ENCODE results near the gene SPATA31D1.
"Not testable (repeated sequence)": the region's sequence is repeated elsewhere in the genome, so short reads cannot be mapped to it uniquely, and the experiment has no call there.

The SPATA31D1 gene

DNA sequence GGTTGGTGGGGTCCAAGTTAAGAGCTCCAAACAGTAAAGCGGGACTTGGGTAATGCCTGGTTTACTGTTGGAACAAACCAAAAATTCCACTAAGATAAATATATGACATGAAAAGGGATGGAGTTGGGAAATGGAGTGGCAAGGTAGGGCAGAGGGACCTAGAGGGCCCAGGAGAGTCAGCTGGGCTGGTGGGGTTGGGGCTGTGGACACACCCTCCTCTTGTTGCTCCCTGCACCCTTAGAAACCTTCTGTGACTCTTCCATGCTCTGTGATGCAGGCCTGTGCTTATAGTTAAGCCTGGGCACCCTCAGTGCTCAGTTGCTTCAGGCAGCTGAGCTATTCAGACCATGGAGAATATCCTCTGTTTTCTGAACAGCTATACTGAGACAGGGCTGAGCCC, at the start of gene SPATA31D1:
Gene SPATA31D1 (plus strand): TSS at position 301 of the 400 bp plus-strand sequence. CDS start 47 bp downstream, at position 348.
- H3K4me3 ChIP-seq (ENCODE audit: low read depth, low read length); DNase-seq (ENCODE audit: low read depth): not testable (repeated sequence)

GRCh38 chr9:81943393-81943792, 45.2 kb upstream of the SPATA31D1 start, which contains the start of gene SPATA31D3:
TSS of gene SPATA31D3 (plus strand) at chr9:81943500. CDS start at chr9:81943586, 86 bp downstream.
- DNase-seq (ENCODE audit: low read depth); H3K4me3 ChIP-seq (ENCODE audit: low read depth, low read length): not testable (repeated sequence)

- DNase-seq (ENCODE audit: low read depth); H3K4me3 ChIP-seq (ENCODE audit: low read depth, low read length): not testable (repeated sequence)
Measured at GRCh38 chr9:81948650-81949049, 39.9 kb upstream of the SPATA31D1 start.

DNA sequence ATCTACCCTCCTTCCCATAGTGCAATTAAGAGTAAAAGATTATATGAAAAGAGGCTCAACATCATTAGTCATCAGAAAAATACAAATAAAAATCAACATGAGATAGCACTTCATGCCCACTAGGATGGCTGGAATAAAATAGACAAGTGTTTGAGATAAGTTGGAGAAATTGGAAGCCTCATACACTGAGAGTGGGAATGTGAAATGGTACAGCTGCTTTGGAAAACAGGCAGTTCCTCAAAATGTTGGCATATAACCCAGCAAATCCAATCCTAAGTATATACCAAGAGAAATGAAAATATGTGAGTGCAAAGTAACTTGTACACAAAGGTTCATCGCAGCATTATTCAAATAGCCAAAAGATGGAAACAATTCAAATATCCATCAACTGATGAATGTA, 35.5 kb upstream of the SPATA31D1 start:
- no peak overlapping the region for H3K4me3 ChIP-seq (ENCODE audit: low read depth, low read length)
- no peak for DNase-seq (ENCODE audit: low read depth)

DNA sequence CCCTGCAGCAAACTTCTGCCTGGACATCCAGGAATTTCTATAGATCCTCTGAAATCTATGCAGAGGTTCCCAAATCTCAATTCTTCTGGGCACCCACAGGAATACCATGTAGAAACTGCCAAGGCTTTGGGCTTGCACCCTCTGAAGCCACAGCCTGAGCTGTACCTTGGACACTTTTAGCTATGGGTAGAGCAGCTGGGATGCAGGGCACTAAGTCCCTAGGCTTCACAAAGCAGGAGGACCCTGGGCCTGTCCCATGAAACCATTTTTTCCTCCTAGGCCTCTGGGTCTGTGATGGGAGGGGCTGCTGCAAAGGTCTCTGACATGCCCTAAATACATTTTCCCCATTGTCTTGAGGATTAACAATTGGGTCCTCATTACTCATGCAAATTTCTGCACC, 32.9 kb upstream of the SPATA31D1 start:
- DNase-seq (ENCODE audit: low read depth), result no peak
- no peak for TF ChIP-seq CTCF (IDR thresholded peaks at IDR 0.05; ENCODE audit: low read depth, low read length, missing control alignments)
- no peak overlapping the region for H3K4me3 ChIP-seq (ENCODE audit: low read depth, low read length)

More for the DNA sequence above, 35.5 kb upstream of the SPATA31D1 start:
- no peak for TF ChIP-seq CTCF (IDR thresholded peaks at IDR 0.05; ENCODE audit: low read depth, low read length, missing control alignments)

- TF ChIP-seq CTCF (IDR thresholded peaks at IDR 0.05; ENCODE audit: low read depth, low read length, missing control alignments), result no peak
- no peak for DNase-seq (ENCODE audit: low read depth)
- H3K4me3 ChIP-seq (ENCODE audit: low read depth, low read length), result no peak overlapping the region
Measured at GRCh38 chr9:81964218-81965171, 24.1 kb upstream of the SPATA31D1 start.

DNA sequence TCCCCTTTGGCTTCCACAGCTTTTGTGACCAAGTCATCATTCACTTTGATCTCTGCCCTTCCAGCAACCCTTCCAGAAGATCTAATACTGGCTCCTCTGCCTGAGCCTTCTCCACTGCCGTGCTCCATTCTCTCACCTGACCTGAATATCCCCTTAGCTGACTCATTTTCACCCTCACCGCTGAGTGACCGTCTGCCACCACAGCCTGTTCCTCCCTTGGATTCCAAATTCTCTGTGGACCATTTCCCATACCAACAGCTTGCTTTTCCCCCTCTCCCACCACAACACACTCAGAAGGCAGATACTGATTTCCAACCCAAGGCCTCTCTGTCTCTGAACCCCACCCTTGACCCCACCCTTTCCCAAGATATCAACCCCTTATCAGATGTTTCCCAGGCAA, 20.5 kb upstream of the SPATA31D1 start:
- no peak overlapping the region for H3K4me3 ChIP-seq (ENCODE audit: low read depth, low read length)
- no peak for DNase-seq (ENCODE audit: low read depth)
- TF ChIP-seq CTCF (IDR thresholded peaks at IDR 0.05; ENCODE audit: low read depth, low read length, missing control alignments), result no peak

DNA sequence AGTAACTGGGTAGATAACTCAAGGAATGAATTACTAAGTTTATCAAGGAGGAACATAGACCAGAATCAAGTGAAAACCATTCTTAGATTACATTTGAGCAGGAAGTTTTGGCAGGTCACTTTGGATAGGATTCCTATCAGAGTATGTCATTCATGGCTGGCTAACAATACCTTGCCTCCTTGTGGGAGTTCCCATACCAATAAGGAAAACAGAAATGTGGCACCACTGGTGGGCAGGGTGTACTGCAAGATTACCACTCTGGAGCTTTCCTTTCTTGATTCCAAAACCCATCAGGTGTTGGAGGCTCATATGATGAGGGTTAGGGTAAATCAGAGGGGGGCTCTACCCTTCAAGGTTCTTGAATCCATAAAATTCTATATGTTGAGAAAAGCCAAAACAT, 18.6 kb upstream of the SPATA31D1 start:
- TF ChIP-seq CTCF (IDR thresholded peaks at IDR 0.05; ENCODE audit: low read depth, low read length, missing control alignments), result no peak

More for the DNA sequence above, 18.6 kb upstream of the SPATA31D1 start:
- DNase-seq (ENCODE audit: low read depth), result no peak
- H3K4me3 ChIP-seq (ENCODE audit: low read depth, low read length), result no peak overlapping the region

Measured in GM12864 (cell line).